ENCODE data around the gene CYP24A1.

- TF ChIP-seq GATA2 (IDR thresholded peaks at IDR 0.05; ENCODE audit: low read depth, low read length) (no peak), GATA3 (IDR thresholded peaks at IDR 0.05; ENCODE audit: low read depth, low read length) (no peak)
Measured at GRCh38 chr20:54126806-54127655, 46.8 kb downstream of the CYP24A1 start.
